ENCODE measurements around the gene ARHGAP26. TPM values are rescaled to one million over a fixed set of nuclear protein-coding genes. Genes with fewer than 3 reads are reported as not detected.

Gene ARHGAP26
- total RNA-seq, 1 donor from 2014 or later, result 14.1 TPM

DNA sequence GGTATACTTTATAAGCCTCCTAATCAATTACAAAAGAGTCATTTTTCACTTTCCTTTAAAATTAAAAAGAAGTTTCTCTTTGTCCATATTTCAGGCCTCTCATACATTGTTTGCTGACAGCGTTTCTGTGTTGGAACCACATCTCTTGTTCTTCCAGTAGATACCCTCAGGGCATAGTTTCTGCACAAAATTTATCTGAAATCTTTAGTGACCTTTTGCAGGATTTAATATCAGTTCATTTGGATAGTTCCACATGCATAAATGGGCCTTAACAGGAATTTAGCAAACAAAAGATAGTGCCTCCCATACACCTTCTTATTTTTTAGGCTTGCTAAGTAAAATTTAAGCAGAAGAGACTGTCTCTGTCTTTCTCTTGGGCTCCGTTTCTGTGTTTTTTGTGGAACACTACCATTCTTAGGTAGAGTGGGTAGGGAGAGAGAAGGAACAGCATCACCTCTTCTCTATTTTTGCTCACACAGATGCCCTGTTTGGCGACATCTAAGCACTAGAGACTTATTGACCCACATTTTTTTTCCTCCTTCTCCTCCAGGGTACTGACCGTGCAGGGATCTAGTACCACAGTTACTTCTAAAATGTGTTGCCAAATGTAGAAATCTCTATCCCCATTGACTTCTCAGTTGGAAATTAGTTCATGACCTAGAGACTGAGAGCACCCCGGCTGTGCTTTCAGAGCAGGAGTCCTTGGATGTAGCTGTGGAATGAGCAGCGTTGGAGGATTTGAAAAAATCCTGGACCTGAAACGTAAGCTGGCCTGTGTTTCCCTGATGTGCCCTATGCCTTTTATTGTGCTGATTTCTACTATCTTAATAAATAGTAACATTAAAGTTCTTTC lies 22.1 kb downstream of the ARHGAP26 start:
- Mint-ChIP-seq H3K4me1 (ENCODE audit: unreplicated experiment) (no peaks in the 10 kb centered on the region), H3K9me3 (ENCODE audit: unreplicated experiment) (no peaks in the 10 kb centered on the region), H3K27ac (ENCODE audit: unreplicated experiment) (no peak overlapping the region), H3K36me3 (ENCODE audit: unreplicated experiment) (no peaks in the 10 kb centered on the region), H3K4me3 (ENCODE audit: unreplicated experiment) (no peak overlapping the region), H3K27me3 (ENCODE audit: unreplicated experiment) (peaks cover 2% of the 10 kb centered on the region)
- no peak for TF ChIP-seq CTCF (IDR thresholded peaks at IDR 0.05)
- no peak for DNase-seq (ENCODE audit: extremely low spot score, unreplicated experiment)

GRCh38 chr5:142792865-142793232 lies 22.7 kb downstream of the ARHGAP26 start:
- DNase-seq (ENCODE audit: extremely low spot score, unreplicated experiment), result no peak
- Mint-ChIP-seq H3K4me3 (ENCODE audit: unreplicated experiment) (no peak overlapping the region), H3K27me3 (ENCODE audit: unreplicated experiment) (peaks cover 2% of the 10 kb centered on the region), H3K27ac (ENCODE audit: unreplicated experiment) (no peak overlapping the region), H3K9me3 (ENCODE audit: unreplicated experiment) (no peaks in the 10 kb centered on the region), H3K4me1 (ENCODE audit: unreplicated experiment) (no peaks in the 10 kb centered on the region), H3K36me3 (ENCODE audit: unreplicated experiment) (no peaks in the 10 kb centered on the region)
- no peak for TF ChIP-seq CTCF (IDR thresholded peaks at IDR 0.05)

GRCh38 chr5:142794537-142794936 lies 24.4 kb downstream of the ARHGAP26 start:
- Mint-ChIP-seq H3K36me3 (ENCODE audit: unreplicated experiment) (no peaks in the 10 kb centered on the region), H3K4me1 (ENCODE audit: unreplicated experiment) (no peaks in the 10 kb centered on the region), H3K9me3 (ENCODE audit: unreplicated experiment) (no peaks in the 10 kb centered on the region), H3K27me3 (ENCODE audit: unreplicated experiment) (peaks cover 5% of the 10 kb centered on the region), H3K27ac (ENCODE audit: unreplicated experiment) (no peak overlapping the region), H3K4me3 (ENCODE audit: unreplicated experiment) (no peak overlapping the region)
- TF ChIP-seq CTCF (IDR thresholded peaks at IDR 0.05), result no peak
- DNase-seq (ENCODE audit: extremely low spot score, unreplicated experiment), result no peak

GRCh38 chr5:142795251-142795650 lies 25.1 kb downstream of the ARHGAP26 start:
- Mint-ChIP-seq H3K27ac (ENCODE audit: unreplicated experiment) (no peak overlapping the region), H3K36me3 (ENCODE audit: unreplicated experiment) (no peaks in the 10 kb centered on the region), H3K4me1 (ENCODE audit: unreplicated experiment) (no peaks in the 10 kb centered on the region), H3K9me3 (ENCODE audit: unreplicated experiment) (no peaks in the 10 kb centered on the region), H3K27me3 (ENCODE audit: unreplicated experiment) (peaks cover 5% of the 10 kb centered on the region), H3K4me3 (ENCODE audit: unreplicated experiment) (no peak overlapping the region)
- TF ChIP-seq CTCF (IDR thresholded peaks at IDR 0.05), result no peak
- DNase-seq (ENCODE audit: extremely low spot score, unreplicated experiment), result no peak

DNA sequence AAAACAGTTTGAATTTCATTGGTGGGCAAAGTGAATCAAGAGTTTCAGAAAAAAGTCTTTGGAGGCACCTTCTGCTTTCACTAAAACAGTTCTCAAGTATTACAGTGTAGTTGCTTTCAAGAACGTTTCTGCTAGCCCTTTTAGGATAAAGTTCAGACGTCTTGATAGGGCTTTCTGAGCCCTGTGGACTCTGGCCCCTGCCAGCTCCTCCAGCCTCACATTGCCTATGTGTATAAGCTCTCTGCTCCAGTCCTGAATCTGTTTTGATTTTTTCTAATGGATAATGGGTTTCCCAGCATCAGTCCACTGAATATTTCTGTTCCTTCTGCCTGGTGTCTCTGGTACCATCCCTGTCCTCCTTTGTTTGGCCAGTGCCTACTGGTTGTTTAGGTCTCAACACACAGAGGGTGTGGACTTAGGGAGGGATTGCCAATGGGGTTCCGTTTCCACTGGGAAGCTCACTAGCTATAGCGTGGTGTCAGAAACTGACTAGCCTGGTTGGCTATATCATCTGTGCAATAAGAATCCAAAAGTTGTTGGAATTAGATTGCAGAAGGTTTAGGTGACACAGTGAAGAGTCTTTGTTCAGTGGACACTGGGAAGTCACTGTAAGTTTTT lies 26.4 kb downstream of the ARHGAP26 start:
- H3K4me3 Mint-ChIP-seq (ENCODE audit: unreplicated experiment), result no peak overlapping the region
- no peak overlapping the region for H3K27ac Mint-ChIP-seq (ENCODE audit: unreplicated experiment)
- TF ChIP-seq CTCF (IDR thresholded peaks at IDR 0.05), result no peak

More for the DNA sequence above, 26.4 kb downstream of the ARHGAP26 start:
- Mint-ChIP-seq H3K4me1 (ENCODE audit: unreplicated experiment) (peaks cover 1% of the 10 kb centered on the region), H3K27me3 (ENCODE audit: unreplicated experiment) (peaks cover 5% of the 10 kb centered on the region), H3K9me3 (ENCODE audit: unreplicated experiment) (no peaks in the 10 kb centered on the region), H3K36me3 (ENCODE audit: unreplicated experiment) (no peaks in the 10 kb centered on the region)
- no peak for DNase-seq (ENCODE audit: extremely low spot score, unreplicated experiment)

Measured in osteocyte (in vitro differentiated cells).